Kidney (tissue), 14 donors: Measurements from ENCODE around the gene ZMYND8. TPM values are rescaled to one million over a fixed set of nuclear protein-coding genes. Genes with fewer than 3 reads are reported as not detected.

Experiments
- DNase-seq, 5 donors: peaks; one replicate each; pipeline ENCODE4 v3.0.0-alpha.2; 2013 to 2020
- FAIRE-seq: peaks from 2 replicates; lab custom pipeline; 2012; peaks lifted over from hg19 to GRCh38; lab: Jason Lieb, UNC
- H3K27ac ChIP-seq, 2 donors: one replicate each; pipeline ENCODE4 v1.7.0; 2013; ENCODE audit warnings: low read depth in 2 of 2, low read length in 2 of 2, inconsistent platforms in 1 of 2
- H3K27me3 ChIP-seq: one replicate; pipeline ENCODE4 v1.7.1; 2013; ENCODE audit warnings: low read length, inconsistent platforms; ENCODE audit not compliant: control insufficient read depth, insufficient read depth
- H3K36me3 ChIP-seq, 3 donors: one replicate each; pipeline versions ENCODE4 v1.7.0 to v1.7.1; 2013; ENCODE audit warnings: low read length in 3 of 3, control low read depth in 1 of 3, inconsistent platforms in 1 of 3; ENCODE audit not compliant: insufficient read depth in 3 of 3, control insufficient read depth in 2 of 3
- H3K4me1 ChIP-seq, 3 donors: one replicate each; pipeline versions ENCODE4 v1.7.0 to v1.7.1; 2013; ENCODE audit warnings: low read length in 3 of 3, inconsistent platforms in 1 of 3, low read depth in 1 of 3; ENCODE audit not compliant: control insufficient read depth in 2 of 3, insufficient read depth in 2 of 3
- H3K4me3 ChIP-seq, 3 donors: one replicate each; pipeline versions ENCODE4 v1.7.0 to v1.8.1; 2013; ENCODE audit warnings: low read length in 3 of 3, control low read depth in 1 of 3, inconsistent platforms in 1 of 3
- H3K9ac ChIP-seq, 3 donors: one replicate each; pipeline versions ENCODE4 v1.7.0 to v1.7.1; 2013; ENCODE audit warnings: low read length in 3 of 3, control low read depth in 1 of 3, inconsistent platforms in 1 of 3
- H3K9me3 ChIP-seq, 3 donors: one replicate each; pipeline versions ENCODE4 v1.7.0 to v1.7.1; 2013; ENCODE audit warnings: low read length in 3 of 3, control low read depth in 1 of 3, inconsistent platforms in 1 of 3; ENCODE audit not compliant: control insufficient read depth in 2 of 3, insufficient read depth in 1 of 3
- intact Hi-C: fragments of 100-400 bp; cut with DNase I; formaldehyde crosslinking; loops from one replicate; pipeline ENCODE4 v1.11.1; 2022
- polyA plus RNA-seq: library from polyadenylated mRNA; stranded (reverse); fragments of 350-450 nt; fragmentation: Illumina TruSeq; extraction: RNeasy Lipid Tissue Mini Kit (QIAGEN cat#74804); gene quantifications from one replicate; pipeline ENCODE4 v1.2.3, GENCODE V29; 2014; ENCODE audit warnings: low read depth, low replicate concordance; ENCODE audit not compliant: insufficient read depth
- total RNA-seq: library from RNA; stranded (reverse); fragmentation: NEBNext Ultra II Directional; extraction: Animal tissue kit (Norgen Biotek cat#: 25700); gene quantifications from one replicate; pipeline ENCODE4 v1.2.1, GENCODE V29; 2021
- TF ChIP-seq, protein P1 (sequence below): IDR thresholded peaks from 3 replicates; pipeline ENCODE4 v1.5.1; 2012; ENCODE audit warnings: mild to moderate bottlenecking, moderate library complexity, borderline replicate concordance; ENCODE audit not compliant: insufficient read depth; ENCODE audit errors: extremely low read depth
- donor health status: control.
- donor health status: control.
- donor health status: control.
- donor health status: control.
- donor health status: control.
- donor health status: DM: yes; HTN: yes; CAD: no.
- donor health status: Normal renal cell carcinoma (clear cell type).

Gene ZMYND8
- total and polyA plus RNA-seq, 2 donors from 2014 or later: 10.5 to 37.5 TPM

DNA sequence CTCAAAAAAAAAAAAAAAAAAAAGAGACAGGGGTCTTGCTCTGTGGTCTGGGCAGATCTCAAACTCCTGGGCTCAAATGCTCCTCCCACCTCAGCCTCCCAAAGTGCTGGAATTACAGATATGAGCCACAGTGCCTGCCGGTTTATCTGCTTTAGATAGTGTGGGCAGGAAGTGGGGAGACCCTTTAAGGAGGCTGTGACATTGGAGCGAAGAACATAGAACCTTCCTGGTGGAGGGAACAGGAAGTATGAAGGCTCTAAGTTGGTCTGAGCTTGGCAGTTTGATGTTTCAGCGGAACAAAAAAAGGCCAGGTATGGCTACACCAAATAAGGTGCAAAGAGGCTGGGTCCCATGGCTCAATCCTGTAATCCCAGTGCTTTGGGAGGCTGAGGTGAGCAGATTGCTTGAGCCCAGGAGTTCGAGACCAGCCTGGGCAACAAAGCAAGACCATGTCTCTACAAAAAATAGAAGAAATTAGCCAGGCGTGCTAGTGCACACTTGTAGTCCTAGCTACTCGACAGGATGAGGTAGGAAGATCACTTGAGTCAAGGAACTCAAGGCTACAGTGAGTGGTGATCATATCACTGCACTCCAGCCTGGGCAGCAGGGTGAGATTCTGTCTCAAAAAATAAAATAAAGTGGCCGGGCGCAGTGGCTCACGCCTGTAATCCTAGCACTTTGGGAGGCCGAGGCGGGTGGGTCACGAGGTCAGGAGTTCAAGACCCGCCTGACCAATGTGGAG, 8.7 kb upstream of the ZMYND8 start:
- intact Hi-C loops: loop anchor here (10.0 kb wide), 1 partner anchor 50 kb away; no protein-coding TSS in a partner anchor
- H3K27ac ChIP-seq: no peak overlapping the region
- DNase-seq (no peak), FAIRE-seq (no peak)
- no peaks in the 10 kb centered on the region for H3K27me3 ChIP-seq
- no peaks in the 10 kb centered on the region for H3K36me3 ChIP-seq
- TF ChIP-seq, protein P1, sequence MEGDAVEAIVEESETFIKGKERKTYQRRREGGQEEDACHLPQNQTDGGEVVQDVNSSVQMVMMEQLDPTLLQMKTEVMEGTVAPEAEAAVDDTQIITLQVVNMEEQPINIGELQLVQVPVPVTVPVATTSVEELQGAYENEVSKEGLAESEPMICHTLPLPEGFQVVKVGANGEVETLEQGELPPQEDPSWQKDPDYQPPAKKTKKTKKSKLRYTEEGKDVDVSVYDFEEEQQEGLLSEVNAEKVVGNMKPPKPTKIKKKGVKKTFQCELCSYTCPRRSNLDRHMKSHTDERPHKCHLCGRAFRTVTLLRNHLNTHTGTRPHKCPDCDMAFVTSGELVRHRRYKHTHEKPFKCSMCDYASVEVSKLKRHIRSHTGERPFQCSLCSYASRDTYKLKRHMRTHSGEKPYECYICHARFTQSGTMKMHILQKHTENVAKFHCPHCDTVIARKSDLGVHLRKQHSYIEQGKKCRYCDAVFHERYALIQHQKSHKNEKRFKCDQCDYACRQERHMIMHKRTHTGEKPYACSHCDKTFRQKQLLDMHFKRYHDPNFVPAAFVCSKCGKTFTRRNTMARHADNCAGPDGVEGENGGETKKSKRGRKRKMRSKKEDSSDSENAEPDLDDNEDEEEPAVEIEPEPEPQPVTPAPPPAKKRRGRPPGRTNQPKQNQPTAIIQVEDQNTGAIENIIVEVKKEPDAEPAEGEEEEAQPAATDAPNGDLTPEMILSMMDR: no peak
- H3K9me3 ChIP-seq: no peaks in the 10 kb centered on the region
- no peak overlapping the region for H3K4me3 ChIP-seq
- H3K9ac ChIP-seq: no peak overlapping the region
- H3K4me1 ChIP-seq: peaks cover 7 to 15% (median 12%) of the 10 kb centered on the region in 3 donors

DNA sequence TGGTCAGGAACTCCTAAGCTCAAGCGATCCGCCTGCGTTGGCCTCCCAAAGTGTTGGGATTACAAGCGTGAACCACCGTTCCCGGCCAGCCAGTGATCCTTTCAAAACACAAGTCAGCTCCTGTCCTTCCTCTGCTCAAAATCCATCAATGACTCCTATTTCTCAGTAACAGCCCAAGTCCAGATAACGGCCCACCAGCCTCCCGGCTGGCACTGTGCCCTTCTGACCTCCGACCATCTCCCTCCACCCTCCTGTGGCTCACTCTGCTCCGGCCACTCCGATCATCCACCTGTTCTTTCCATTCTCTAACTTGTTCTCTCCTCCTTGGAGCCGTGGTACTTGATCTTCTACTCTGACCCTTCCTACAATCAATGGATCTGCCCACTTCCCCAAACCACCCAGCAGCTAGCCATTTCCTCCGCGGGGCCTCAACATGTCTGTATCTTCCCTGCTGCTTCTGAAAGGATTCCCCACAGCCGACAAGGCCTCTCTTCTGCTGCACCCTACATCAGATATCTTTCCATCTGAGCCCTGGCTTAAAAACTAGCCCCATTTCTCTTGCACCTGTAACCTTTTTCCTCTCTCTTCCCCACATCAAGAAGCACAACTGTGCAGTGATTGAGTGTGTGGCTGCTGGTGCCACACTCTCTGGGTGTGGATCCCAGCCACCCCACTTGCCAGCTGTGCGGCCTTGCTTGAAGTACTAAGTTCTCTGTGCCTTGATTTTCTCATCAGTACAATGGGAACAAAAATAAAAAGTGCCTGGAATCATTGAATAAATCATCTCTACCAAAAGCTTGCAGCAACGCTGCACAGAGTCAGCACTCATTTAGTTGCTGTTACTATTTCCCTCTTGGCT, 6.1 kb upstream of the ZMYND8 start:
- peak overlapping the region in 1 of 2 donors; percentile 67 for H3K27ac ChIP-seq
- no peak overlapping the region for H3K4me3 ChIP-seq
- peaks cover 25 to 40% (median 37%) of the 10 kb centered on the region in 3 donors for H3K4me1 ChIP-seq
- H3K36me3 ChIP-seq: no peaks in the 10 kb centered on the region
- TF ChIP-seq, protein P1: no peak
- H3K9ac ChIP-seq: no peak overlapping the region
- intact Hi-C loops: loop anchor here (10.0 kb wide), 1 partner anchor 48 kb away; no protein-coding TSS in a partner anchor
- DNase-seq: peak in 1 of 5 donors; percentile 40
- no peaks in the 10 kb centered on the region for H3K9me3 ChIP-seq
- no peak for FAIRE-seq
- no peaks in the 10 kb centered on the region for H3K27me3 ChIP-seq

DNA sequence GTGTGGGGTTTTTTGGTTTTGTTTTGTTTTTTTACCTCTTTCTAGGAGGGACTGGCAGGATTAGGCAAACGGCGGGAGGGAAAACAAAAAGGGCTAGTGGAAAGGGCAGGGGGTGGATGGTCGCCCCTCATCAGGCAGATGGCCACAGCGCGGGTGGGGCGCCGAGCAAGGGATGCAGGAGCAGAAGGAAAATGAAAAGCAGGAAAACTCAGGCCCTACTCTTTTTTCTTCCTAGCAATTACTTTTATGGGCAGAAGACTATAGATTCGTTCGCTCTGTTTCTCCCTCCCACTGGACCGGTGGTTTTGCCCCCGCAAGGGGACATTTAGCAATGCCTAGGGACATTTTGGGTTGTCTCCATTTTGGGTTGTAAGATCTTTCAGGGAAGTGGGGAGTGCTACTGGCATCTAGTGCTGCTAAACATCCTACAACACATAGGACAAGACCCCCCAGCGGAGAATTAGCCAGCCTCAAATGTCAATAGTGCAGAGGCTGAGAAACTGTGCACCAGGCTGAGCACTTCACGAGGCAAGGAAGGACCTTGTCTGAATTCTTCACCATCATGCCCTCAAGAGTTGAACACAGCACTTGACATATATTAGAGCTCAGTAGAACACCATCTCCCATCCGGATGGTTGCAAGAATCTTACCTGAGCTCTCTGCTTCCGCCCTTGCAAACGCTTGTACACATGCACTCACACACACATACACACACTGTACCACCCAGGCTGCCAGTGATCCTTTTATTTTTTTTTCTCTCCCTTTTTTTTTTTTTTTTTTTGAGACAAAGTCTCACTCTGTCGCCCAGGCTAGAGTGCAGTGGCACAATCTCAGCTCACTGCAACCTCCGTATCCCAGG, 4.8 kb upstream of the ZMYND8 start:
- Histone ChIP-seq H3K4me3 (peak overlapping the region in 2 of 3 donors; percentile 6 to 15), H3K27me3 (no peaks in the 10 kb centered on the region), H3K36me3 (no peaks in the 10 kb centered on the region), H3K4me1 (peaks cover 25 to 53% (median 50%) of the 10 kb centered on the region in 3 donors), H3K27ac (peak overlapping the region; percentile 100), H3K9me3 (no peaks in the 10 kb centered on the region), H3K9ac (peak overlapping the region in 2 of 3 donors; percentile 49 to 81)
- FAIRE-seq (no peak), DNase-seq (peak in 2 of 5 donors; percentile 11 to 31)
- intact Hi-C loops: loop anchor here (10.0 kb wide), 1 partner anchor 46 kb away; no protein-coding TSS in a partner anchor
- TF ChIP-seq, protein P1: no peak
